Activated effector memory CD4-positive, alpha-beta T cell treated with anti-CD3 and anti-CD28 coated beads, Interleukin-2, amount 50 U/mL, for 16 hours (primary cell): ENCODE measurements around the gene NCOA4.
A peak's percentile ranks its signal among the peaks of the same experiment; 100 is the strongest.
"Not testable (repeated sequence)": the region's sequence is repeated elsewhere in the genome, so short reads cannot be mapped to it uniquely, and the experiment has no call there.

Experiments
- DNase-seq: peaks from one replicate; pipeline ENCODE4 v3.0.0-alpha.2; 2020

NCOA4 gene

DNA sequence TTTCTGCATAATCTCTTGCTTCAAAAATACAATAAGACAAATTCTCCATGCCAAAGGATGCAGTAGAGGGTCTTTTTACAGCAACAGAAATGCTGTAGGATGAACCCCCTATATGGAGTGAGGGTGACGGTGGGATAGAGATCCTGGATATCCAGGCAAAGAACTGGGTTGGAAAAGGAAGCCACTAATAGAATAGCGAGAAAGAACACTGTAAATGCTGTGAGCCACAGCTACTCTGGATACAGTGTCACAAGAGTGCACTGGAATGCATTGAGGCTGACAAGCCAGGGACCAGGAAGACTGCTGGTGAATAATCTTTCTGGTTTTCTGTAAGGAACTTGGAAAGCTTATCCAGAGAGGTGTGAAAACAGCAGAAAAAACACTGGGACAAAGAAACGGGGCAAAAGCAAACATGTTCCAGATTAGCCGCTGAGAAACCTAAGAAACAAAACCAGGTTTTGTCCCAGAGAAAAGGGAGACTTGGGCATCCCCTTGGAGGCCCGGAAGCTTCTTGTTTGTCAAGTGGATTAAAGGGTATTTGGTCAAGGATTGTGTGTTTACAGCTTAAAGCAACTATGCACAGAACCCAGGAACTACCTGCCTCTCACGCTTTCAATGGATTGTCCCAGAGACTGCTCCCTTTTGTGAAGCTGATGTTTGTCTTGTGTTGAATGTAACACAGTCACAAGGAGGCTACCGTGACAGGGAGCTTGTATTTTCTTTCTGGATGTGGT, 21.8 kb upstream of the NCOA4 start:
- DNase-seq = no peak

GRCh38 chr10:46050941-46051623, 20.7 kb upstream of the NCOA4 start:
- DNase-seq = no peak

- DNase-seq = not testable (repeated sequence)
Observed at GRCh38 chr10:46049497-46049831, 19.0 kb upstream of the NCOA4 start.

DNA sequence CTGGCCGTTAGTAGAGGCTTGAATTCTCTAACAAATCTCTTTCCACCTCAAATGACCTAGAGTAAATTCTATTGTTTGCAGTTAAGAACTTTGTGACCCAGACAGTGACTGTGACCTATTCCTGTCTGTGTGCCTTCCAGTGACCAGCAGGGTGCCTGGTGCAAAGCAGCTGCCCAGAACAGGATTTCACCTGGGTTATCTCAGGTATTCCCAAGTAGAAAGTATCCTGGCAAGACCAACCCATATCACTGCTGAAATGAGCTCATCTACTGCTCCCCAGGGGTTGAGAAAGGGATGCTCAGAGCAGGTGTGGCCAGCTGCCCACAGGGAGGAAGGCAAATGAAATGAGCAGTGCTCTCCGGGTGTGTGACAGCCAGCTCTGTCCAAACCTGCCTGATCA, 17.7 kb upstream of the NCOA4 start:
- DNase-seq = no peak

DNA sequence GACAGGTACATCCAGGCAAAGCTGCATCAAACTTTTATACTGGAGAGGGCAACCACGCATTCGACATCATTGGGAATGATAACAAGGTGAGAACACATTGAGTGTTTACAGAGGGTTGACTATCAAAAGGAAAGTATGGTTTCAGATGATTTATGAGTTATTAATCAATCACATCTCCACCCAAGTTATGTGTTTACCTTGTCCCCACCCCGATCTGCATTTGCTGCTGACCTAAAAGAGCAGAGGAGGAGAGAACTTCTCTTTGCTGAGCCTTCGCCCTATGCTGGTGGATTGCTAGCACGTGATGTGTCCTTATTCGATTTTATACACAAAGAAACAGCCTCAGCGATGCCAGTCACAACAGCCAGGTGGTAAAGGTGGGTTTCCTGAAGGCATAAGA, 15.8 kb upstream of the NCOA4 start, which contains the start of gene MSMB:
MSMB (minus strand) TSS at position 9 of the 400 bp plus-strand sequence. CDS start 32 bp downstream, outside the sequence.
- no peak for DNase-seq

GRCh38 chr10:46042527-46042926, 12.1 kb upstream of the NCOA4 start:
- no peak for DNase-seq

DNA sequence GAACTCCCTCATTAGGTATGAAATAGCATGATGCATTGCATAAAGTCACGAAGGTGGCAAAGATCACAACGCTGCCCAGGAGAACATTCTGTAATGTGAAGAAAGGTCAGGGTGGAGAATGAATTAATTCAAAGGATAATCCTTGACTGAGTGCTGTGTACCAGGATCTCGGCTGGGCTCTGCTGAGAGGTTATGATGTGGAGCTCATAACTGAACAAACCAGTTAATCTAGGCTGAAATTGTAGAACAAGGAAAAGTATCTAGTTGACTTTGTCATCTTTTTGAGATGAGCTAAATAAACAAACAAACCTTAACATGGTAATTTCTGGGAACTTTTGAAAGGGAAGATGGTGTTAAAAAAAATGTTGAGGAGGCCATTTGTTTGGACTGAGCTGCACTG, 9.6 kb upstream of the NCOA4 start:
- no peak for DNase-seq

GRCh38 chr10:46037107-46037825, 6.8 kb upstream of the NCOA4 start:
- DNase-seq = no peak

DNA sequence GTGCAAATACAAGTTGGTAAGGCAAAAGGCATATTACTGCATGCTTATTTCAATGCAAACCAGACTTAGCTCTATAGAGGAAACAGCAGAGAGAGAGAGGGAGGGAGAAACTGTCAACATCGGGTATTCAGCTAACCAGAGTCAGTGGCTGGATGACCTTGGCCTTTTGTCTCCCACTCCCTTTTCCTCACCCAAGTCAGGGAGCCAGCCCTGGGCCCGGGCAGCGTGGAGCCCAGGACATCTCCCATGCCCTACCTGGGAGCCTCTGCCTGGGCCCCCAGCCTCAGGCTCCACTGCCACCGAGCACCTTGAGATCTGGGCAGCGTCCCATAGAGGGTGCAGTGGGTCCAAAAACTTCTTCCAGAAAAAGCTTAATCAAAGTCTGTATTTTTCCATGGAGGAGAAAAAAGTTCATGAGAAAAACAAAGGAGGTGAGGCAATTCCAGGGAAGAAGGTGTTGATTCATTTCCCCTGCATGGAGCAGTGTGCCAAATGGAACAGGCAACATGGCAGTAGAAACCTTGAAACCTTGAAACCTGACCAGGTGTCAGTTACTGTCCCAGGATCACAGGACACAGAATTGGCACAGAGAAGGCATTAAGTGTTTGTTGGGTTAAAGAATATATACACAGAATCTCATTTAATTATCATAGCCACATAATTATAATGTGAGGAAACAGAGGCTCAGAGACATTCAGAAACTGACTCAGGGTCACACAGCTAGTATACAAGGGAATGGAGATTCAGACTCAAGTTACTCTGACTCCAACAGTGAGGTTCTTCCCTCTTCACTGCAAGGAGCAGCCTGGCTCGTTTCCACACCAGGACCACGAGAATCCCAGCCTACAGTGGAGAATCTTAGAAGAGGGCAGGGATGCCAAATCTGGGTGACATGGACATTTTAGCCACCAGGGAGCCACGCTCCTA, 5.8 kb upstream of the NCOA4 start:
- no peak for DNase-seq

- no peak for DNase-seq
Observed at GRCh38 chr10:46033602-46034011, 3.2 kb upstream of the NCOA4 start.

DNA sequence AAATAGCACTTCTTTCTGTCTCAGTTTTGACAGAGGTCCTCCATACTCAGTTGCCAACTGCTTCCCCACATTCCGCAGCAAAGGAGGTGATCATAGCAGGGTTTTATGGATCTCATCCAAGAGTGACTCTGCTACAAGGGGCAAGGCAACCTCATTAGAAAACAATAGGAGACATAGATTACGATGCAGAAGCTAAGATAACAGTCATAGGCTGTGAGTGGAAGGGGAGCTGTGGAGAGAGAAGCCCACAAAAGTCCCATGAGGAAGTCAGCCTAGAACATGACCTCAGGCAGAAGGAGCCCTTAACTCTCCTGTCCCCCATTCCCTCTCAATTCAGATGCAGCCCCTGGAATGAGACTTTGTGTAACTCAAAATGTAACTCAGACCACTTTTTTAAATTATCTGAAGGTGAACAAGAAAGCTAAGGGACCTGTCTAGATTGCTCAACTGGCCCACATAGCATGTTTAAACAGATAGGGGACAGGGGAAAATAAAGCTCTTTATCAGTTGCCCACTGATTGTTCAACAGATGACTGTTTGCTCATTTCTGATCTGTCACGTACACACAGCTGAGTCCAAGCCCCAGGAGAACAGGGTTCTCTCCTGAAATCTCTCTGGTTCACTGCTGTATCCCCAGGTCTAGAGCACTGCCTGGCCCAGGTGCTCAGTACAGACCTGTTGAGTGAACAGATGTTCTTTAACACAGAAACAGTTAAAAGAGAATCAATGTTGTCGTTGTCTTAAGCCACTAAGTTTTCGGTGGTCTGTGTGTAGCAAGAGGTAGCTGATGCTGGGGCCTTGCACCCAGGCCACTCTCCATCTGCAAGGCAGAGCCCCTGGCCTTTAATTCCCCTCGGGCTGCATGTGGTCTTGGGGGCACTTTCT, 1.5 kb upstream of the NCOA4 start:
- no peak for DNase-seq

DNA sequence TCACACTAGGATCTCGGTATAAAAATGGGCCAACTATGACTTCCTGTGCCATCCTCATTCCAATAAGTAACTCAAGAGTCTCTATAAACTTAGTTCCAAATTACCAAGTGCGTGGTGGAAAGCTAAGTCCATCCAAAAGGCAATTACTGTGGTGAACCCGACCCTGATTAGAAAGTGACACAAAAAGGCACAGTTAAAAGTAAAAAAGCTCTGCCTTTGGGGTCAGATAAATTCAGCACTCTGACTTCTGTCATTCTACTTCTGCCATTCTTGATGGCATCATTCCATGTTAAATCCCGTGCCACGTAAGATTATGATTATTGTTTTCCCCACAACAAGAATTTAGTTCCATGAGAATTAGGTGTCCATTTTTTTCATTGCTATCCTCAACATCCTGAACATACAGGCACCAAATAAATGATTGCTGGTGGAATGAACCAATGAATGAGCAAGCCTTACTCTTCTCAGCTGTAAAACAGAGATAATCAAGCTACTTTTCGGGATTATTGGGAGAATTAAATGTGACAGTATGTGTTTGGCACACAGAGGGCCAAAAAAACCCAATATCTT, 877 bp downstream of the NCOA4 start:
- no peak for DNase-seq

- no peak for DNase-seq
Observed at GRCh38 chr10:46028584-46029460, 1.6 kb downstream of the NCOA4 start.

GRCh38 chr10:46026106-46026505, 4.3 kb downstream of the NCOA4 start:
- DNase-seq = no peak

DNA sequence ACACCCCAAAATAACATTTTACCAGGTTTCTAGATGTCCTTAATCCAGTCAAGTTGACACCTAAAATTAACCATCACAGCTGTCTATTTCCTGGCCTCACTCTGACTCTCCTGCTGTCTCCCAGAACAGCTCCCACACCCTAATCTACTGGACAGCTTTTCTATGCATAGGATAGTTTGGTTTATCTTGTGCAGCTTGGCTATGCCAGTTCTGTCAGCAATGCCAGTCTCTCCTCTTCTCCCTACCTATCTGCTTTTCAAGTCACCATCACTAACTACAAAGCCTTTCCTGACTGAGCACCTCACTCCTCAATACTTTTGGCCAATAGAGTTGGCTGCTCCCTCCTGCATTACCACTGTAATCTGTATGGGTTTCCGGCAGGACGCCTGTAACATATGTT, 5.0 kb downstream of the NCOA4 start:
- no peak for DNase-seq

- no peak for DNase-seq
Observed at GRCh38 chr10:46024948-46025347, 5.5 kb downstream of the NCOA4 start.

DNA sequence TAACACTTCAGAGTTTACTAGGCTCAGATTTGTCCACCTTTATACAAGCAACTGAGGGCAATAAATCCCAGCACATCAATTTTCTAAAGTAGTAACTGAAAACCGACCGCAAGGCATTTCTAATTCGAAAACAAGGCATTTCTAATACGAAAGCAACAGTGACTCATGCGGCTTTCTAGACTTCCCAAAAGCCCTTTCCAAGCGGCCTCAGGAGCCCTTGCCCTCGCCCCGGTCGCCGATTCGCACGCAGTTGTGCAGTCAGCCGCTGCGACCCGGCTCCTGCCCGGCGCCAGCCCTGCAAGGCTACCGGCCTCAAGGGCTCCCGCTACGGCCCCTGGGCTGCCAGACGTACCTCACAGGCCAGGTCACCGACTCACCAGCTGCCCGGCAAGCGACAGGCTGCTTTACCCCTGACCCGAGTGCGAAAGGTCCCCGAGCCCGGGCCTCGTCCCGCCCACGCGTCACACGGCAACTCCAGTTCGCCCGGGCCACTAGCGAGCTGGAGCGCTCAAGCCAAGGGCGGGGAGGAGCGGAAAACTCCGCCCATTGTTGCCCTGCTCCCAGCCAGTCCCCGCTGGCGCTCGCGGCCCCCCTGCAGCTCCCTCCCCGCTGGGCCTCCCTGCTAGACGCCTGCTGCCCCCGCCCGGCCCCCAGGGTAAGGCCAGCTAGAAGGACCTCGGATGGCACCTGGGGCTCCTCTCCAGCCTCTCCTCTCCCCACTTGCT, 7.3 kb downstream of the NCOA4 start:
- DNase-seq = peak; percentile 94

- DNase-seq = no peak
Observed at GRCh38 chr10:46020344-46020657, 10.1 kb downstream of the NCOA4 start.

DNA sequence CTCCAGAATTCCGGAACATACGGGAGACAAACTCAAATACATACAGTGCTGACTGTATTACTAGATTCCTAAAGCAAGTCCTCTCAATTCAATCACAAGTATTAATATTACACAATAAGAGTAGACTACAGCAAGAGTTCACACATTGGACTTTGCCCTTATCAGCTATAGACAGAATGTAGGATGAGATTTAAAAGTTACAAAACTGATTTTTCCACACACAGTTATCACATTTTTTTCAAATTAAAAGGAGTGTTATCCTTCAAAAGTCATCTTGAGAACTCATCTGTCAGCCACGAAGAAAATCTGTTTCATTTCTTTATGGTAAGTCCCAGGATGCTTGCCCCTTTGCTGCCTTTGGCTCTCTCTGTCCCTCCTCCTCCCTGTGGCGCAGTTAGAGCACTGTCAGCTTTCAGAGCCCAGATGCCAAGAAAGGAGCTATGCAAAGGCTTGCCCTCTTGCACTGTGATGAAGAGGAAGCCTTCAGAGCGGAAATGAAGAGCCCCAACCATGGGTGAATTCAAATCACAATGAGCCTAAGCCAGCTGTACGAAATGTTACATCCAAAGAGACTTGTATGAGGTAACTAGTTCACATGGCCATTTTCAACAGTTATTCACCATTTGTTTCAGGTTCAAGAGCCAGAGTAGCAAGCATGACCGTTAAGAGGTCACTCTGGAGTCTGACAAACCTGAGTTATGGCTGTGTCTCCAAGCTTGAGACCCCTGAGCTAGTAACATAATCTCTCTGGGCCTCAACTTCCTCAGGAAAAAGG, 10.7 kb downstream of the NCOA4 start:
- DNase-seq = no peak
